ENCODE results near the gene KIF3B. TPM values are rescaled to one million over a fixed set of nuclear protein-coding genes. Genes with fewer than 3 reads are reported as not detected.

The KIF3B gene
- total RNA-seq, 1 experiment from 2014 or later: 20.0 TPM

DNA sequence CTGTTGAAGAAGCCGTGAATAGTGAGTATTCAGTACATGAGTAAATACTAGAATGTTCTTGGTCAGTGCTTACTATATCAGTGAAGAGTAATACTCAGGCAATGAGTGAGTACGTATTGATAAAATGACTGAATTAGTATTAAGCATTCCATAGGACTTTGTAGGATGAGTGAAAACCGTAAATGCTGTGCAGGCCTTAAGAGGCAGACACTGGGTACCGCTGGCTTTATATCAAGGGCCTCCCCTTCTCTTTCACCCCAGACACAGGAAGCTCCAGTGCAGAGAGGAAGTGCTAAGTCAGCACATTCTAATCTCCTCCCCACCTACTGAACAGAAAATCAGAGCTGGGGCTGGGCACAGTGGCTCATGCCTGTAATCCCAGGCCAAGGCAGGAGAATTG, 45.6 kb upstream of the KIF3B start:
- ATAC-seq (no peak), DNase-seq (no peak)
- TF ChIP-seq EZH2phosphoT487 (IDR thresholded peaks at IDR 0.05; ENCODE audit: borderline replicate concordance, low read length) (no peak), EZH2 (IDR thresholded peaks at IDR 0.05; ENCODE audit: low read length, unreplicated experiment) (no peak)
- TF ChIP-seq, protein P1, sequence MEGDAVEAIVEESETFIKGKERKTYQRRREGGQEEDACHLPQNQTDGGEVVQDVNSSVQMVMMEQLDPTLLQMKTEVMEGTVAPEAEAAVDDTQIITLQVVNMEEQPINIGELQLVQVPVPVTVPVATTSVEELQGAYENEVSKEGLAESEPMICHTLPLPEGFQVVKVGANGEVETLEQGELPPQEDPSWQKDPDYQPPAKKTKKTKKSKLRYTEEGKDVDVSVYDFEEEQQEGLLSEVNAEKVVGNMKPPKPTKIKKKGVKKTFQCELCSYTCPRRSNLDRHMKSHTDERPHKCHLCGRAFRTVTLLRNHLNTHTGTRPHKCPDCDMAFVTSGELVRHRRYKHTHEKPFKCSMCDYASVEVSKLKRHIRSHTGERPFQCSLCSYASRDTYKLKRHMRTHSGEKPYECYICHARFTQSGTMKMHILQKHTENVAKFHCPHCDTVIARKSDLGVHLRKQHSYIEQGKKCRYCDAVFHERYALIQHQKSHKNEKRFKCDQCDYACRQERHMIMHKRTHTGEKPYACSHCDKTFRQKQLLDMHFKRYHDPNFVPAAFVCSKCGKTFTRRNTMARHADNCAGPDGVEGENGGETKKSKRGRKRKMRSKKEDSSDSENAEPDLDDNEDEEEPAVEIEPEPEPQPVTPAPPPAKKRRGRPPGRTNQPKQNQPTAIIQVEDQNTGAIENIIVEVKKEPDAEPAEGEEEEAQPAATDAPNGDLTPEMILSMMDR (conservative IDR thresholded peaks at IDR 0.05; ENCODE audit: low read depth, low read length): no peak
- Histone ChIP-seq H3K9me2 (replicated peaks; ENCODE audit: low read length) (no peaks in the 10 kb centered on the region), H3K36me3 (ENCODE audit: low read depth, low read length) (peaks cover 53% of the 10 kb centered on the region), H3K4me2 (ENCODE audit: low read length) (no peak overlapping the region), H3K27me3 (ENCODE audit: low read length) (no peaks in the 10 kb centered on the region), H3K79me2 (ENCODE audit: low read length) (no peaks in the 10 kb centered on the region), H3K4me3 (ENCODE audit: low read length) (no peak overlapping the region), H3K9me3 (ENCODE audit: low read length) (no peaks in the 10 kb centered on the region), H4K20me1 (ENCODE audit: low read length) (no peaks in the 10 kb centered on the region), H3F3A (ENCODE audit: low read length, unreplicated experiment) (no peaks in the 10 kb centered on the region), H3K4me1 (ENCODE audit: insufficient read depth, low read length) (no peaks in the 10 kb centered on the region), H2AFZ (ENCODE audit: low read length) (no peak overlapping the region), H3K9ac (ENCODE audit: low read length) (no peak overlapping the region), H3K27ac (ENCODE audit: low read length) (no peak overlapping the region)
- POLR2A ChIA-PET (ENCODE audit: unreplicated experiment): no interaction called here
- no TSS peak for BruUV-seq (replicated peaks)
- CTCF ChIA-PET: no interaction called here
- intact Hi-C loops (cut with micrococcal nuclease): no loop called here

GRCh38 chr20:32232326-32232886, 45.0 kb upstream of the KIF3B start:
- H3K79me2 ChIP-seq (ENCODE audit: low read length): no peaks in the 10 kb centered on the region
- BruUV-seq (replicated peaks): no TSS peak
- TF ChIP-seq, protein P1 (conservative IDR thresholded peaks at IDR 0.05; ENCODE audit: low read depth, low read length): no peak
- TF ChIP-seq EZH2 (IDR thresholded peaks at IDR 0.05; ENCODE audit: low read length, unreplicated experiment): no peak
- no peak for TF ChIP-seq EZH2phosphoT487 (IDR thresholded peaks at IDR 0.05; ENCODE audit: borderline replicate concordance, low read length)
- no peak for DNase-seq
- ATAC-seq: no peak
- H3K9ac ChIP-seq (ENCODE audit: low read length): no peak overlapping the region
- no peaks in the 10 kb centered on the region for H4K20me1 ChIP-seq (ENCODE audit: low read length)
- H3K27ac ChIP-seq (ENCODE audit: low read length): no peak overlapping the region
- no peak overlapping the region for H3K4me2 ChIP-seq (ENCODE audit: low read length)
- intact Hi-C loops (cut with micrococcal nuclease): no loop called here
- ChIA-PET CTCF (no interaction called here), POLR2A (ENCODE audit: unreplicated experiment) (no interaction called here)
- no peaks in the 10 kb centered on the region for H3K4me1 ChIP-seq (ENCODE audit: insufficient read depth, low read length)
- no peaks in the 10 kb centered on the region for H3K9me3 ChIP-seq (ENCODE audit: low read length)
- no peak overlapping the region for H2AFZ ChIP-seq (ENCODE audit: low read length)
- H3K4me3 ChIP-seq (ENCODE audit: low read length): no peak overlapping the region
- peaks cover 55% of the 10 kb centered on the region for H3K36me3 ChIP-seq (ENCODE audit: low read depth, low read length)
- no peaks in the 10 kb centered on the region for H3K9me2 ChIP-seq (replicated peaks; ENCODE audit: low read length)
- H3K27me3 ChIP-seq (ENCODE audit: low read length): no peaks in the 10 kb centered on the region
- H3F3A ChIP-seq (ENCODE audit: low read length, unreplicated experiment): no peaks in the 10 kb centered on the region

- Histone ChIP-seq H3K36me3 (ENCODE audit: low read depth, low read length) (peaks cover 51% of the 10 kb centered on the region), H4K20me1 (ENCODE audit: low read length) (no peaks in the 10 kb centered on the region), H3K9ac (ENCODE audit: low read length) (no peak overlapping the region), H3K27ac (ENCODE audit: low read length) (no peak overlapping the region), H3K4me1 (ENCODE audit: insufficient read depth, low read length) (no peaks in the 10 kb centered on the region), H3K4me3 (ENCODE audit: low read length) (no peak overlapping the region), H3K79me2 (ENCODE audit: low read length) (no peaks in the 10 kb centered on the region), H3K27me3 (ENCODE audit: low read length) (no peaks in the 10 kb centered on the region), H3K4me2 (ENCODE audit: low read length) (no peak overlapping the region), H3K9me3 (ENCODE audit: low read length) (no peaks in the 10 kb centered on the region), H2AFZ (ENCODE audit: low read length) (no peak overlapping the region), H3K9me2 (replicated peaks; ENCODE audit: low read length) (no peaks in the 10 kb centered on the region), H3F3A (ENCODE audit: low read length, unreplicated experiment) (no peaks in the 10 kb centered on the region)
- CTCF ChIA-PET: no interaction called here
- TF ChIP-seq, protein P1 (conservative IDR thresholded peaks at IDR 0.05; ENCODE audit: low read depth, low read length): no peak
- no peak for TF ChIP-seq EZH2phosphoT487 (IDR thresholded peaks at IDR 0.05; ENCODE audit: borderline replicate concordance, low read length)
- TF ChIP-seq EZH2 (IDR thresholded peaks at IDR 0.05; ENCODE audit: low read length, unreplicated experiment): no peak
- no TSS peak for BruUV-seq (replicated peaks)
- POLR2A ChIA-PET (ENCODE audit: unreplicated experiment): no interaction called here
- ATAC-seq (no peak), DNase-seq (no peak)
- intact Hi-C loops (cut with micrococcal nuclease): no loop called here
These were observed 44.2 kb upstream of the KIF3B start for GRCh38 chr20:32233286-32233685.
